HL-60 (cell line): ENCODE measurements around the gene LENEP.

Experiments
- DNase-seq, 2 experiments: peaks; one replicate each; pipeline ENCODE4 v3.0.0-alpha.2; 2010 to 2020; ENCODE audit warnings: low read depth in 1 of 2, low spot score in 1 of 2
- H3K27ac ChIP-seq: fragments of 250-450 bp; sonication (Bioruptor Pico); replicated peaks from 2 replicates; pipeline ENCODE4 v1.5.1; 2020; ENCODE audit warnings: mild to moderate bottlenecking, moderate library complexity
- H3K27me3 ChIP-seq: fragments of 250-450 bp; sonication (Bioruptor Pico); 2 replicates; pipeline ENCODE4 v1.5.1; 2021; ENCODE audit warnings: mild to moderate bottlenecking, moderate library complexity; ENCODE audit not compliant: insufficient read depth, poor library complexity, severe bottlenecking
- H3K4me3 ChIP-seq: replicated peaks from 2 replicates; pipeline ENCODE4 v1.5.1; 2011; ENCODE audit warnings: mild to moderate bottlenecking, control low read depth, low read length; ENCODE audit not compliant: insufficient read depth
- GABPA ChIP-seq: IDR thresholded peaks from 2 replicates; pipeline ENCODE4 v1.6.1; 2012; ENCODE audit warnings: low read depth
- POLR2AphosphoS5 ChIP-seq: IDR thresholded peaks from 2 replicates; pipeline ENCODE4 v1.6.1; 2012; ENCODE audit warnings: low read depth
- SPI1 ChIP-seq: IDR thresholded peaks from 2 replicates; pipeline ENCODE4 v1.6.1; 2012; ENCODE audit warnings: low read depth, mild to moderate bottlenecking, borderline replicate concordance
- TF ChIP-seq, protein P1 (sequence below): IDR thresholded peaks from one replicate; pipeline ENCODE4 v1.5.1; 2011; ENCODE audit warnings: low read length, control low read depth, inconsistent platforms; ENCODE audit not compliant: insufficient read depth
- TF ChIP-seq, protein P2 (sequence below): IDR thresholded peaks from 2 replicates; pipeline ENCODE4 v1.6.1; 2012; ENCODE audit warnings: low read depth; ENCODE audit not compliant: insufficient replicate concordance

The LENEP gene

GRCh38 chr1:154967331-154967950 lies 25.9 kb upstream of the LENEP start:
- DNase-seq: no peak
- TF ChIP-seq SPI1 (no peak), POLR2AphosphoS5 (no peak), GABPA (no peak)
- TF ChIP-seq, protein P1, sequence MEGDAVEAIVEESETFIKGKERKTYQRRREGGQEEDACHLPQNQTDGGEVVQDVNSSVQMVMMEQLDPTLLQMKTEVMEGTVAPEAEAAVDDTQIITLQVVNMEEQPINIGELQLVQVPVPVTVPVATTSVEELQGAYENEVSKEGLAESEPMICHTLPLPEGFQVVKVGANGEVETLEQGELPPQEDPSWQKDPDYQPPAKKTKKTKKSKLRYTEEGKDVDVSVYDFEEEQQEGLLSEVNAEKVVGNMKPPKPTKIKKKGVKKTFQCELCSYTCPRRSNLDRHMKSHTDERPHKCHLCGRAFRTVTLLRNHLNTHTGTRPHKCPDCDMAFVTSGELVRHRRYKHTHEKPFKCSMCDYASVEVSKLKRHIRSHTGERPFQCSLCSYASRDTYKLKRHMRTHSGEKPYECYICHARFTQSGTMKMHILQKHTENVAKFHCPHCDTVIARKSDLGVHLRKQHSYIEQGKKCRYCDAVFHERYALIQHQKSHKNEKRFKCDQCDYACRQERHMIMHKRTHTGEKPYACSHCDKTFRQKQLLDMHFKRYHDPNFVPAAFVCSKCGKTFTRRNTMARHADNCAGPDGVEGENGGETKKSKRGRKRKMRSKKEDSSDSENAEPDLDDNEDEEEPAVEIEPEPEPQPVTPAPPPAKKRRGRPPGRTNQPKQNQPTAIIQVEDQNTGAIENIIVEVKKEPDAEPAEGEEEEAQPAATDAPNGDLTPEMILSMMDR: no peak
- TF ChIP-seq, protein P2, sequence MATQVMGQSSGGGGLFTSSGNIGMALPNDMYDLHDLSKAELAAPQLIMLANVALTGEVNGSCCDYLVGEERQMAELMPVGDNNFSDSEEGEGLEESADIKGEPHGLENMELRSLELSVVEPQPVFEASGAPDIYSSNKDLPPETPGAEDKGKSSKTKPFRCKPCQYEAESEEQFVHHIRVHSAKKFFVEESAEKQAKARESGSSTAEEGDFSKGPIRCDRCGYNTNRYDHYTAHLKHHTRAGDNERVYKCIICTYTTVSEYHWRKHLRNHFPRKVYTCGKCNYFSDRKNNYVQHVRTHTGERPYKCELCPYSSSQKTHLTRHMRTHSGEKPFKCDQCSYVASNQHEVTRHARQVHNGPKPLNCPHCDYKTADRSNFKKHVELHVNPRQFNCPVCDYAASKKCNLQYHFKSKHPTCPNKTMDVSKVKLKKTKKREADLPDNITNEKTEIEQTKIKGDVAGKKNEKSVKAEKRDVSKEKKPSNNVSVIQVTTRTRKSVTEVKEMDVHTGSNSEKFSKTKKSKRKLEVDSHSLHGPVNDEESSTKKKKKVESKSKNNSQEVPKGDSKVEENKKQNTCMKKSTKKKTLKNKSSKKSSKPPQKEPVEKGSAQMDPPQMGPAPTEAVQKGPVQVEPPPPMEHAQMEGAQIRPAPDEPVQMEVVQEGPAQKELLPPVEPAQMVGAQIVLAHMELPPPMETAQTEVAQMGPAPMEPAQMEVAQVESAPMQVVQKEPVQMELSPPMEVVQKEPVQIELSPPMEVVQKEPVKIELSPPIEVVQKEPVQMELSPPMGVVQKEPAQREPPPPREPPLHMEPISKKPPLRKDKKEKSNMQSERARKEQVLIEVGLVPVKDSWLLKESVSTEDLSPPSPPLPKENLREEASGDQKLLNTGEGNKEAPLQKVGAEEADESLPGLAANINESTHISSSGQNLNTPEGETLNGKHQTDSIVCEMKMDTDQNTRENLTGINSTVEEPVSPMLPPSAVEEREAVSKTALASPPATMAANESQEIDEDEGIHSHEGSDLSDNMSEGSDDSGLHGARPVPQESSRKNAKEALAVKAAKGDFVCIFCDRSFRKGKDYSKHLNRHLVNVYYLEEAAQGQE: no peak
- H3K27me3 ChIP-seq: no peaks in the 10 kb centered on the region
- H3K4me3 ChIP-seq: no peak overlapping the region
- H3K27ac ChIP-seq: no peak overlapping the region

DNA sequence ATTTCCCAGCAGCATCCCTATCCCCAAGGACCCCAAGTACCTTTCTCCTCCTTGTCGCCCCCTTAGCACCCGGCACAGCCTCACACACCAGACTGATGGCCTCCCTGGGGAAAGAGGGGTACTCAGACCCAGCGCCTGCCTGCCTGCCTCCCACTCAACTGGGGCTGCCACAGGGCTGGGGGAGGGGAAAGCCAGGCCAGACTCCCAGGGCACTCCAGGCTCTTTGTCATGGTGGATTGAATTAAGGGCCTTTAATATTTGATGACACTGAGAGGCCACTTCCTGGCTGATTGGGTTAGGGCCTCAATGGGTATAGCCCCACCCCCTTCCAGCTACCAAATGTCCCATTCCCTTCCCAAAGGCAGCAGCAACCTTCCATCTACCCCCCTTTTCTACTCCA lies 24.7 kb upstream of the LENEP start:
- Histone ChIP-seq H3K27ac (no peak overlapping the region), H3K4me3 (no peak overlapping the region), H3K27me3 (no peaks in the 10 kb centered on the region)
- DNase-seq: no peak
- no peak for TF ChIP-seq SPI1
- TF ChIP-seq, protein P2: no peak
- TF ChIP-seq, protein P1: no peak
- TF ChIP-seq GABPA: no peak
- TF ChIP-seq POLR2AphosphoS5: no peak

DNA sequence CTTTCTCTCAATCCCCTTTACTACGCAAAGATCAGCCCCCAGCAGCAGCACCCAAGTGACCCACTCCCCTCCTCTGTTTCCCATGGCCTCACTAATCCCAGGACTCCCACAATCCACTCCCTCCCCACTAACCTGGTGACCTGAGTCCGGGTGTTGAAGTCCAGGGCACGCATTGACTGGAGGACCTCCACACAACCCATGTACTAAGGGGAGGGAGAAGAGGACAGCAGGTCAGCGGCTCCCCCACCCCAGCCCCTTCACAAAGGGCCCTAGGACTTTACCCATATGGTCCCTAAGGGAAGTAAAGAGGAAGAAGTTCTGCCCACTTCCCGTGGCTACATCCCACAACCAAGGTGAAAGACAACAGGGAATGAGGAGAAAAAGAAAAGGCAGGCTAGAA lies 24.1 kb upstream of the LENEP start:
- Histone ChIP-seq H3K27ac (no peak overlapping the region), H3K27me3 (no peaks in the 10 kb centered on the region), H3K4me3 (no peak overlapping the region)
- TF ChIP-seq GABPA: no peak
- no peak for TF ChIP-seq SPI1
- DNase-seq: no peak

GRCh38 chr1:154969860-154970452 lies 23.4 kb upstream of the LENEP start:
- no peak for TF ChIP-seq SPI1
- no peak for TF ChIP-seq GABPA
- TF ChIP-seq, protein P1: no peak
- TF ChIP-seq, protein P2: no peak
- TF ChIP-seq POLR2AphosphoS5: no peak
- Histone ChIP-seq H3K4me3 (no peak overlapping the region), H3K27me3 (no peaks in the 10 kb centered on the region), H3K27ac (no peak overlapping the region)
- no peak for DNase-seq
